ENCODE results near the gene SLC11A1.

- TF ChIP-seq ESRRG (CRISPR knock-in tag; IDR thresholded peaks at IDR 0.05) = no peak
- no peak for TF ChIP-seq TOX (CRISPR knock-in tag; IDR thresholded peaks at IDR 0.05; ENCODE audit: borderline replicate concordance)
- TF ChIP-seq, protein P1, sequence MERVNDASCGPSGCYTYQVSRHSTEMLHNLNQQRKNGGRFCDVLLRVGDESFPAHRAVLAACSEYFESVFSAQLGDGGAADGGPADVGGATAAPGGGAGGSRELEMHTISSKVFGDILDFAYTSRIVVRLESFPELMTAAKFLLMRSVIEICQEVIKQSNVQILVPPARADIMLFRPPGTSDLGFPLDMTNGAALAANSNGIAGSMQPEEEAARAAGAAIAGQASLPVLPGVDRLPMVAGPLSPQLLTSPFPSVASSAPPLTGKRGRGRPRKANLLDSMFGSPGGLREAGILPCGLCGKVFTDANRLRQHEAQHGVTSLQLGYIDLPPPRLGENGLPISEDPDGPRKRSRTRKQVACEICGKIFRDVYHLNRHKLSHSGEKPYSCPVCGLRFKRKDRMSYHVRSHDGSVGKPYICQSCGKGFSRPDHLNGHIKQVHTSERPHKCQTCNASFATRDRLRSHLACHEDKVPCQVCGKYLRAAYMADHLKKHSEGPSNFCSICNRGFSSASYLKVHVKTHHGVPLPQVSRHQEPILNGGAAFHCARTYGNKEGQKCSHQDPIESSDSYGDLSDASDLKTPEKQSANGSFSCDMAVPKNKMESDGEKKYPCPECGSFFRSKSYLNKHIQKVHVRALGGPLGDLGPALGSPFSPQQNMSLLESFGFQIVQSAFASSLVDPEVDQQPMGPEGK (CRISPR knock-in tag; IDR thresholded peaks at IDR 0.05; ENCODE audit: borderline replicate concordance) = no peak
- no peak for TF ChIP-seq ARNTL (CRISPR knock-in tag; IDR thresholded peaks at IDR 0.05; ENCODE audit: borderline replicate concordance, low read depth)
- no peak for TF ChIP-seq CREB5 (CRISPR knock-in tag; IDR thresholded peaks at IDR 0.05; ENCODE audit: low read depth)
- TF ChIP-seq, protein P2, sequence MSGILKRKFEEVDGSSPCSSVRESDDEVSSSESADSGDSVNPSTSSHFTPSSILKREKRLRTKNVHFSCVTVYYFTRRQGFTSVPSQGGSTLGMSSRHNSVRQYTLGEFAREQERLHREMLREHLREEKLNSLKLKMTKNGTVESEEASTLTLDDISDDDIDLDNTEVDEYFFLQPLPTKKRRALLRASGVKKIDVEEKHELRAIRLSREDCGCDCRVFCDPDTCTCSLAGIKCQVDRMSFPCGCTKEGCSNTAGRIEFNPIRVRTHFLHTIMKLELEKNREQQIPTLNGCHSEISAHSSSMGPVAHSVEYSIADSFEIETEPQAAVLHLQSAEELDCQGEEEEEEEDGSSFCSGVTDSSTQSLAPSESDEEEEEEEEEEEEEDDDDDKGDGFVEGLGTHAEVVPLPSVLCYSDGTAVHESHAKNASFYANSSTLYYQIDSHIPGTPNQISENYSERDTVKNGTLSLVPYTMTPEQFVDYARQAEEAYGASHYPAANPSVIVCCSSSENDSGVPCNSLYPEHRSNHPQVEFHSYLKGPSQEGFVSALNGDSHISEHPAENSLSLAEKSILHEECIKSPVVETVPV (CRISPR knock-in tag; IDR thresholded peaks at IDR 0.05) = no peak
- TF ChIP-seq ZFP30 (CRISPR knock-in tag; IDR thresholded peaks at IDR 0.05) = no peak
Measured at GRCh38 chr2:218430721-218431120, 48.6 kb downstream of the SLC11A1 start.
